Rectal smooth muscle tissue (tissue), 1 donor: ENCODE results near the gene AJM1.
"Not testable (repeated sequence)": the region's sequence is repeated elsewhere in the genome, so short reads cannot be mapped to it uniquely, and the experiment has no call there.

Experiments used
- H3K27ac ChIP-seq: one replicate; pipeline ENCODE4 v1.7.0; 2013; ENCODE audit warnings: low read depth, low read length, inconsistent platforms
- H3K27me3 ChIP-seq: one replicate; pipeline ENCODE4 v1.7.0; 2013; ENCODE audit warnings: low read length; ENCODE audit not compliant: control insufficient read depth, insufficient read depth
- H3K36me3 ChIP-seq: one replicate; pipeline ENCODE4 v1.7.0; 2013; ENCODE audit warnings: low read length; ENCODE audit not compliant: control insufficient read depth, insufficient read depth
- H3K4me1 ChIP-seq: one replicate; pipeline ENCODE4 v1.7.0; 2013; ENCODE audit warnings: low read length; ENCODE audit not compliant: control insufficient read depth, insufficient read depth
- H3K4me3 ChIP-seq: one replicate; pipeline ENCODE4 v1.7.0; 2013; ENCODE audit warnings: low read length
- H3K9ac ChIP-seq: one replicate; pipeline ENCODE4 v1.7.0; 2013; ENCODE audit warnings: low read length

AJM1 gene

DNA sequence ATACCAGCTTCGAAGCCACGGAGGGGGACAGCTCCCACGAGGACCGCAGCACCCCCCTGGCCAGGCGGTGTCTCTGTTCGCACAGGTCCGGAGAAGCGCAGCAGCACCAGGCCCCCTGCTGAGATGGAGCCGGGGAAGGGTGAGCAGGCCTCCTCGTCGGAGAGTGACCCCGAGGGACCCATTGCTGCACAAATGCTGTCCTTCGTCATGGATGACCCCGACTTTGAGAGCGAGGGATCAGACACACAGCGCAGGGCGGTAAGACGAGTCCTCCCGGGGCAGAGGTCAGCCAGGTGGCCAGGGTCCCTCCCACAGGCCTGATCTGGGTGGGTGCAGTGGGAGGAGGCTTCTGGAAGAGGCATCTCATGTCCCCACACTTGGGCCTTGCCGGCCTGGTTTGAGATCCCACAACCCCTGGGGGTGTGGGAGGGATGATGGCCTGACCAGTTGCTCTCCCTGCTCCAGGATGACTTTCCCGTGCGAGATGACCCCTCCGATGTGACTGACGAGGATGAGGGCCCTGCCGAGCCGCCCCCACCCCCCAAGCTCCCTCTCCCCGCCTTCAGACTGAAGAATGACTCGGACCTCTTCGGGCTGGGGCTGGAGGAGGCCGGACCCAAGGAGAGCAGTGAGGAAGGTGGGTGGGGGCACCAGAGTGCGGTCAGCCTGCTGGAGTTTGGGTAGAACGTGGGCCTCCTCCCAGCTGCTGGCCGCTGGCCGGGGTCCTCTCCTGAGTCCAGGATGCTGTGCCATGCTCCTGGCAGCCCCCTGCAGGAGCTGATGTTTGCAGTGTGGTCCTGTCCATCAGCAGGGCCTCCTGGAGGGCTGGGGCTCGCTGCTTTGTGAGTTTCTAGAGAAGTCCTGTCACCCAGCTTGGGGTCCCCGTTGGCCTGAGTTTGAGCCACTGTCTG, 2.8 kb upstream of the AJM1 start:
- Histone ChIP-seq H3K4me3 (no peak overlapping the region), H3K27me3 (no peaks in the 10 kb centered on the region), H3K4me1 (no peaks in the 10 kb centered on the region), H3K9ac (no peak overlapping the region), H3K27ac (no peak overlapping the region), H3K36me3 (peaks cover 8% of the 10 kb centered on the region)

DNA sequence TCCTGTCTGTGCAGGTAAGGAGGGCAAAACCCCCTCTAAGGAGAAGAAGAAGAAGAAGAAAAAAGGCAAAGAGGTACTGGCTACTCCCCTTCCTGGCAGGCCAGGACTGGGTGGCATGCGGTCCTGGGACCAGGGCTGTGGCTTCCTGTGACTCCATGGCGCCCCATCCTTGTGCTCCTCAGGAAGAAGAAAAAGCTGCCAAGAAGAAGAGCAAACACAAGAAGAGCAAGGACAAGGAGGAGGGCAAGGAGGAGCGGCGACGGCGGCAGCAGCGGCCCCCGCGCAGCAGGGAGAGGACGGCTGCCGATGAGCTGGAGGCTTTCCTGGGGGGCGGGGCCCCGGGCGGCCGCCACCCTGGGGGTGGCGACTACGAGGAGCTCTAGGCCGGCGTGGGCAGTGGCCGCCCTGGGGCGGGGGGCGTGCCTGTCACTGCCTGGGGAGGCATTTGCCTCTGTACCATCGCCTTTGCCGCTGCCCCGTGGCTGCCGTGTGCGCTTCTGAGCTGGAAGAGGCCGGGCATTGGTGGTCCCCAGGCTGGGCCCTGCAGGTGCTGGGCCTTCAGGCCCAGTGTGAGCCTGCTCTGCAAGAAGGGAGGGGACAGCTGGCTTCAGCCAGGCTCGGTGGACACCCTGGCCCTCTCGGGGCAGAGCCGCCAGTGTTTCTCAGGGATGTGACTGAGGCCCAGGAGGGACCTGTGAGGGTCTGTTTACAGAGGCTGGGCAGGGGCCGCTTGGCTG, 2.0 kb upstream of the AJM1 start:
- Histone ChIP-seq H3K9ac (no peak overlapping the region), H3K27me3 (no peaks in the 10 kb centered on the region), H3K27ac (no peak overlapping the region), H3K36me3 (peaks cover 7% of the 10 kb centered on the region), H3K4me1 (no peaks in the 10 kb centered on the region), H3K4me3 (no peak overlapping the region)

DNA sequence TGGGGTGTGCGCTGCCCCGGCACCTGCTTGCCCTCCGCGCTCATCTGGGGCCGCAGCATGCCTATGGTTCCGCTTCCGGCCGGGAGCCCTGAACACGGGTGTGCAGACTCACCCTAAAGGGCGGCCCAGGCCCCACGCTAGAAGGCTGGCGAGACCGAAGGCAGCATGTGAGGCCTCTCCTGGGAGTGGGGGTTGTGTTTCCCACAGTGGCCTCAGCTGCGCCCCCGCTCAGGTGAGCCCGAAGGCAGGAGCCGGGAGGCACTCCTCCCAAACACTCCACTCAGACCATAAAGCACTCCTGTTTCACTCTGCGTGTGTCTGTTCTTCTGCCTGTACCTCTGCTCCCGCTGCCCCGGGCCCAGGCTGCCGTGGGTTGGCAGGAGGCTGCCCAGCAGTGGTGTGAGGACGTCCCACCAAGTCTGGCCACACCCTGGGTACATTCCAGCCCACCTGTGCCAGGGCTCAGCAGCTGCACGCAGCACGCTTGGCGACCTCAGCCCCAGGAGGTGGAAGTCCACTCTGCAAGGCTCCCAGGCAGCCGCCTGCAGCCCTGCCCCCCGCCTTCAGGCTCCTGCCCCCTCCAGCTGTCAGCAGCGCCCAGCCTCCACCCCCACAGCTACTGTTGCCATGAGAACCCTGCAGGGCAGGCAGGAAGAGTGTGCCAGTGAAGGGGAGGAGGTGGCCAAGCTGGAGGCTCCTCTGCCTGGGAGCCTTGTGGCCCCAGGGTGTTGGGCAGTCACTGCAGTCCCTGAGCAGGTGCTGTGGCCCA, 1.2 kb upstream of the AJM1 start:
- Histone ChIP-seq H3K27me3 (no peaks in the 10 kb centered on the region), H3K4me3 (no peak overlapping the region), H3K9ac (no peak overlapping the region), H3K4me1 (no peaks in the 10 kb centered on the region), H3K27ac (no peak overlapping the region), H3K36me3 (peaks cover 4% of the 10 kb centered on the region)

DNA sequence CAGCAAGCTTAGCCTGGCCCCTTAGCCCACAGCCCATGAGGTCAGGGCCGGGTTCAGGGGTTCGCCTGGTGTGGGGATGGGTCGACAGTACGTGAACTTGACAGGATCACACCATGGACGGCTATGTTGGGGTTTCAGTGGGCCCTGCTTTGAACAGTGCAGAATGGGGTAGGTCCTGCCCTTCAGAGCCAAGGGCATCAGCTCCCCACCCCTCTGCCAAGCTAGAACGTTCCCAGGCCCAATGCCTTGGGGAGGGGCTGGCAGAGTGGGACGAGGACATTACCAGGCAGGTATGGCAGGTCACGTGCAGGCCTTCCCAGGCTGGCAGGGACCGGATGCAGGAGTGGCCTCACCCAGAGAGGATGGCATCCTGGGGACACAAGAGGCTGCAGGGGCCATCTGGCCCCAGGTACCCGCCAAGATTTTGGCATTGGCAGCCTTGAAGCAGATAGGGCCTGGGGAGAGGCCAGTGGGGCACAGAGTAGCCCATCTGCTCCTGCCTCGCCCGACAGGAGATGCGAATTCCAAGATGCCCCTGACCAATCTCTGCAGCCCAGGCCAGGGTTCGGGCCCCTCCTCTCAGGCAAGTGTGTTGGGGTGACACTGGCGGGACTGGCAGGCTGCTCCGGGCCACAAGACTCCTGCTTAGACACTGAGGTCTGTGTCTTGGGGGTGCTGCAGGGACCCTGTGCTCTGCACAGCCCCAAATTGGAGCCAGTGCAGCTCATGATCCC, 465 bp upstream of the AJM1 start:
- not testable (repeated sequence) for H3K27ac ChIP-seq, H3K36me3 ChIP-seq, H3K4me1 ChIP-seq, H3K9ac ChIP-seq, H3K27me3 ChIP-seq
- peak overlapping the region; percentile 68 for H3K4me3 ChIP-seq

DNA sequence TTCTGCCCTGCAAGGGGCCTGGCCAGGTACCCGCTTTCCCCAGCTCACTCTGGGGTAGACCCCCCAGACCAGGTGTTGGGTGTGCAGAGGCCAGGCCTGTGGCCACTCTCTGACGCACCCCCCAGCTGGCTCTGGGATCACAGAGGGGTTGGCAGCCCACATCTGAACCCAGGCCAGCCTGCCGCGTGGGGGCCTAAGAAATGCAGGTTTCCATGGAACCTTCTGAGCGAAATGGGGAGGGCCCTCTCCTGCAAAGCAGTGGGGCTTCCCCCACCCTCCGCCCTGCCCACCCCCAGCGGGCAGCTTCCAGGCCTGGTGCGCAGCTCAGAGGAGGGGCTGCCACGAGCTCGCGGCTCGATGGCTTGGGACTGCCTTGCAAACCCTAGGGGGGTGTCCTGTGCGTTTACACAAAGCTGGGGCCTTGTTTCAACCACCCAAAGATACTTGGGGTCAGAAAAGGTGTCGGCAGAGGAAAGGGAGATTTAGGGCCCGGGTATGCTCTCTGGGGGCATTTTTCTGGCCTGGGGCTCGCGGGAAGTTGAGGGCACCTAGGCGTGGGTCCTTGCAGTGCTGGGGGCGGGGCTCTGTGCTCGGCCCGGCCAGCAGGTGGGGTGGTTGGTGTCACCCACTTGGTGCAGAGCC, 1.0 kb downstream of the AJM1 start:
- not testable (repeated sequence) for H3K27ac ChIP-seq, H3K36me3 ChIP-seq, H3K9ac ChIP-seq, H3K4me1 ChIP-seq
- Histone ChIP-seq H3K4me3 (peak overlapping the region; percentile 21), H3K27me3 (peaks cover 15% of the 10 kb centered on the region)

DNA sequence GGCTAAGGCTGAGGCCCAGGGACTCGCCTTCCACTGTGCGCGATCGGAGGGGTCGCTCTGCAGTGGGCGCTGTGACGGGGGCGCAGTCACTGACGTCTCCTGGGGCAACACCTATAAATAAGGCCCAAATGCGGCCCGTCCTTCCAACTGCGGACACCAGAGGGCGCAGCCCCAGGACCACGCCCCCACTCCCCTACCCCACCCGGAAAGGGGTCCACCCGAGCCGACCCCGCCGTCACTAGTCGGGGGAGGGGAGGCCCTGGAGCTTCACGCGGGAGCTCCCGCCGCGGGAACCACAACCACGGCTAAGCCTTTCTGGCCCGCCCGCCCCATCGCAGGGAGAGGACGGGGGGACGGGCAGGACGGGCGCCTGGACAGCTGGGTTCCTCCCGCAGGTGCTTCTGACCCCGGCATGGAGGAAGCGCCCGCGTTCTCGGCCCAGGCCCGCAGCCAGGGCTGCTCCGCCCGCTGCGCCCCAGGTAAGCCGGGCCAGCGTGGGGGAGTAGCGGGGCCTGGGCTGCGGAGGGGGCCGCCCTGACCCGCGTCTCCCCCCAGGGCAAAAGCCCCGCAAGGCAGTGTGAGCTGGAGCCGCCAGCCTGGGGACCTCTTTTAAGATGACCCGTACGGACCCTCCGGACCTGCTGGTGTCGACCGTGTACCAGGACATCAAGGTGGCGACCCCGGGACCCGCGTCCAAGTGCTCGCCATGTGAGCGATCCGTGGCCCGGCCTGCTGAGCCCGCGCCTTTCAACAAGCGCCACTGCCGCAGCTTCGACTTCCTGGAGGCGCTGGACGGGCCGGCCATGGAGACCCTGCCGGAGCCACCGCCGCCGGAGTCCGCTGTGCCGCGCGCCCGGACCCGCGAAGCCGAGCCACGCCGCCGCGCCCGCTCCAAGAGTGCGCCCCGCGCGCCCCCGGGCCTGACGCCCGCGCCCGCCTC, 1.8 kb downstream of the AJM1 start:
- H3K27me3 ChIP-seq, result peaks cover 15% of the 10 kb centered on the region
- not testable (repeated sequence) for H3K4me1 ChIP-seq, H3K36me3 ChIP-seq, H3K4me3 ChIP-seq, H3K9ac ChIP-seq, H3K27ac ChIP-seq

DNA sequence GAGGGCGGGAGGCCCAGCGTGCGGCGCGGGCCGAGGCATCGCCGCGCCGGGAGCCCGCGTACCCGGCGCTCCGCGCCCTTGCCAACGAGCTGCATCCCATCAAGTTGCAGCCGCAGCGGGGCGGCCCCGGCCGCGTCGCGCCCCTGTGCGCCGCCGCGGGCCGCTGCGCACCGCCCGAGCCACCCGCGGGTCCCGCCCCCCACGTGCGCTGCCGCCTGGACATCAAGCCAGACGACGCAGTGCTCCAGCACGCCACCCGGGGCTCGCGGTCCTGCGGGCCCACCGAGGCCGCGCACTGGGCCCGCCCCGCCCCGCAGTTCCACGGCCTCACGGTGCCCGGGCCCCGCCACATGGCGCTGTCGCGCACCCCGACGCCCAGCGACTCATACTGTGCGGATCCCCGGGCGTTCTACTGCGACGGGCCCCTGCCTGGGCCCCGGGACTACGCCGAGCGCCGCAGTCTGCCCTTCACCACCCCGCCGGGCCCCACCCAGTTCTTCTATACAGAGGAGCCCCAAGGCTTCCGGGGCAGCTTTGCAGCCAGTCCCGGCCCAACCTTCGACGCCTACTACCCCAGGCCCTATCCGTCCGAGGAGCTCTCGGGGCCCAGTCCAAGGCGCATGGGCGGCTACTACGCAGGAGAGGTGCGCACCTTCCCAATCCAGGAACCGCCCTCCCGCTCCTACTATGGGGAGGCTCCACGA, 2.6 kb downstream of the AJM1 start:
- H3K4me1 ChIP-seq, result peaks cover 8% of the 10 kb centered on the region
- no peak overlapping the region for H3K4me3 ChIP-seq
- no peak overlapping the region for H3K27ac ChIP-seq
- H3K27me3 ChIP-seq, result peaks cover 15% of the 10 kb centered on the region
- no peak overlapping the region for H3K9ac ChIP-seq
- H3K36me3 ChIP-seq, result no peaks in the 10 kb centered on the region

DNA sequence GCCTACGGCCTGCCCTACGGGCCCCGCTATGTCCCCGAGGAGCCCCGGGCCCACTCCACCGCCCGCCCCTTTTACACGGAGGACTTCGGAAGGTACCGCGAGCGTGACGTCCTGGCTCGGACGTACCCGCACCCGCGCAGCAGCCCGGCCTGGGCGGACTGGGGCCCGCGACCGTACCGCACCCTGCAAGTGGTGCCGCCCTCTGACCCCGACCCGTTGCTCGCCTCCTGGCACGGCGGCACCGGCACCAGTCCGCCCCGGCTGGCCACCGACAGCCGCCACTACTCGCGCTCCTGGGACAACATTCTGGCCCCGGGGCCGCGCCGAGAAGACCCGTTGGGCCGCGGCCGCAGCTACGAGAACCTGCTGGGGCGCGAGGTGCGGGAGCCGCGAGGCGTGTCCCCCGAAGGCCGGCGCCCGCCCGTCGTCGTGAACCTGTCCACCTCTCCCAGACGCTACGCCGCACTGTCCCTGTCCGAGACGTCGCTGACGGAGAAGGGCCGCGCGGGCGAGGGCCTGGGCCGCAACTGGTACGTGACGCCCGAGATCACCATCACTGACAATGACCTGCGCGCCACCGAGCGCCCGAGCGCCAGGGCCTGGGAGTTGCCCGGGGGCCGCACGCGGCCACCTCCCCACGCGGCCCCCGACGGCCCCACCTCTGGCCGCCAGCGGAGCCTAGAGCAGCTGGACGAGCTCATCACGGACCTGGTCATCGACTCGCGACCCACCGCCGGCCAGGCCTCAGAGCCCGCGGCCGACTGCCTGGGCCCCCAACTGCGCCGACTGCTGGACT, 3.4 kb downstream of the AJM1 start:
- Histone ChIP-seq H3K4me3 (no peak overlapping the region), H3K27me3 (peaks cover 15% of the 10 kb centered on the region), H3K4me1 (peaks cover 14% of the 10 kb centered on the region), H3K27ac (no peak overlapping the region), H3K9ac (no peak overlapping the region), H3K36me3 (peaks cover under 1% of the 10 kb centered on the region)

DNA sequence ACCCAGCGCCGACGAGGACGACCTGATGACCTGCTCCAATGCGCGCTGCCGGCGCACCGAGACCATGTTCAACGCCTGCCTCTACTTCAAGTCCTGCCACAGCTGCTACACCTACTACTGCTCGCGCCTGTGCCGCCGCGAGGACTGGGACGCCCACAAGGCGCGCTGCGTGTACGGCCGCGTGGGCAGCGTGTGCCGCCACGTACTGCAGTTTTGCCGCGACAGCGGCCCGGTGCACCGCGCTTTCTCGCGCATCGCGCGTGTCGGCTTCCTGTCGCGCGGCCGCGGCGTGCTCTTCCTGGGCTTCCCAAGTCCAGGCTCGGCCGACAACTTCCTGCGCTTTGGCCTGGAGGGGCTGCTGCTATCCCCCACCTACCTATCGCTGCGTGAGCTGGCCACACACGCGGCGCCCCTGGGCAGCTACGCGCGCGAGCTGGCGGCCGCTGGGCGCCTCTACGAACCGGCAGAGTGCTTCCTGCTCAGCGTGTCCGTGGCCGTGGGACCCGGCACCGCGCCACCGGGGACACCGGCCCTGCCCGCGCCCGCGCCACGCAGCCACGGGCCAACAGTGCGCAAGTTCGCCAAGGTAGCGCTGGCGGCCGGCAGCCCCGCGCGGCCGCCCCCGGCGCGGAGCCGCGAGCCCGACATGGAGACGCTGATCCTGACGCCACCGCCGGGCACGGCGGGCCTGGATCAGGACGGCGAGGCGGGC, 4.3 kb downstream of the AJM1 start:
- Histone ChIP-seq H3K27ac (no peak overlapping the region), H3K9ac (no peak overlapping the region), H3K27me3 (peaks cover 15% of the 10 kb centered on the region), H3K36me3 (peaks cover 7% of the 10 kb centered on the region), H3K4me1 (peaks cover 14% of the 10 kb centered on the region), H3K4me3 (peak overlapping the region; percentile 46)
